22Rv1 (cell line): ENCODE data around the gene HOMEZ.

ENCODE experiments used
- ZFX ChIP-seq: fragments of 450-650 bp; IDR thresholded peaks from 2 replicates; pipeline ENCODE4 v1.6.1; 2017; ENCODE audit warnings: antibody characterized with exemption, borderline replicate concordance
- TF ChIP-seq, protein P1 (sequence below): fragments of 450-650 bp; IDR thresholded peaks from 2 replicates; pipeline ENCODE4 v1.5.1; 2017; ENCODE audit warnings: mild to moderate bottlenecking

DNA sequence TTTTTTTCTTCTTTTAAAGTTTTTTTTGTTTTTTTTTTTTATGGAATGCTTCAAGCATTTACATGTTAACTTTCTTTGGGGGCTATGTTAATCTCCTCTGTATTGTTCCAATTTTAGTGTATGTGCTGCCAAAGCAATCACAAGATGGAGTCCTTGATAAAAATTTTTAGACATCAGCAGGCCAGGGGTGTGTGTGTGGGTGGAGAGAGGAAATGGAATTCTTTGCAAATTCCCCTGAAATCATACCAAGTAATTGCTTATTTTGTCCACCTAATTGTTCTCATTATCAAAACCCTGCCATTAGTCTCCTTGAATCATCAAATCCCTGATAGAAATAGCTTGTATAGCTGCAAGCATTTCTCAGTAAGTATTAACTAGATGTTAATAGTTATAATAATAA is 26.5 kb downstream of the HOMEZ start:
- TF ChIP-seq, protein P1, sequence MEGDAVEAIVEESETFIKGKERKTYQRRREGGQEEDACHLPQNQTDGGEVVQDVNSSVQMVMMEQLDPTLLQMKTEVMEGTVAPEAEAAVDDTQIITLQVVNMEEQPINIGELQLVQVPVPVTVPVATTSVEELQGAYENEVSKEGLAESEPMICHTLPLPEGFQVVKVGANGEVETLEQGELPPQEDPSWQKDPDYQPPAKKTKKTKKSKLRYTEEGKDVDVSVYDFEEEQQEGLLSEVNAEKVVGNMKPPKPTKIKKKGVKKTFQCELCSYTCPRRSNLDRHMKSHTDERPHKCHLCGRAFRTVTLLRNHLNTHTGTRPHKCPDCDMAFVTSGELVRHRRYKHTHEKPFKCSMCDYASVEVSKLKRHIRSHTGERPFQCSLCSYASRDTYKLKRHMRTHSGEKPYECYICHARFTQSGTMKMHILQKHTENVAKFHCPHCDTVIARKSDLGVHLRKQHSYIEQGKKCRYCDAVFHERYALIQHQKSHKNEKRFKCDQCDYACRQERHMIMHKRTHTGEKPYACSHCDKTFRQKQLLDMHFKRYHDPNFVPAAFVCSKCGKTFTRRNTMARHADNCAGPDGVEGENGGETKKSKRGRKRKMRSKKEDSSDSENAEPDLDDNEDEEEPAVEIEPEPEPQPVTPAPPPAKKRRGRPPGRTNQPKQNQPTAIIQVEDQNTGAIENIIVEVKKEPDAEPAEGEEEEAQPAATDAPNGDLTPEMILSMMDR = no peak
- no peak for TF ChIP-seq ZFX
